ENCODE measurements around the gene GPD1. TPM values are rescaled to one million over a fixed set of nuclear protein-coding genes. Genes with fewer than 3 reads are reported as not detected.
A peak's percentile ranks its signal among the peaks of the same experiment; 100 is the strongest.

The GPD1 gene
- total and polyA plus RNA-seq, 9 of the 15 experiments (the other 6 are each of a cell fraction or from before 2014, with no cell fraction given) = 0.13 to 1.00 (median 0.55) TPM

DNA sequence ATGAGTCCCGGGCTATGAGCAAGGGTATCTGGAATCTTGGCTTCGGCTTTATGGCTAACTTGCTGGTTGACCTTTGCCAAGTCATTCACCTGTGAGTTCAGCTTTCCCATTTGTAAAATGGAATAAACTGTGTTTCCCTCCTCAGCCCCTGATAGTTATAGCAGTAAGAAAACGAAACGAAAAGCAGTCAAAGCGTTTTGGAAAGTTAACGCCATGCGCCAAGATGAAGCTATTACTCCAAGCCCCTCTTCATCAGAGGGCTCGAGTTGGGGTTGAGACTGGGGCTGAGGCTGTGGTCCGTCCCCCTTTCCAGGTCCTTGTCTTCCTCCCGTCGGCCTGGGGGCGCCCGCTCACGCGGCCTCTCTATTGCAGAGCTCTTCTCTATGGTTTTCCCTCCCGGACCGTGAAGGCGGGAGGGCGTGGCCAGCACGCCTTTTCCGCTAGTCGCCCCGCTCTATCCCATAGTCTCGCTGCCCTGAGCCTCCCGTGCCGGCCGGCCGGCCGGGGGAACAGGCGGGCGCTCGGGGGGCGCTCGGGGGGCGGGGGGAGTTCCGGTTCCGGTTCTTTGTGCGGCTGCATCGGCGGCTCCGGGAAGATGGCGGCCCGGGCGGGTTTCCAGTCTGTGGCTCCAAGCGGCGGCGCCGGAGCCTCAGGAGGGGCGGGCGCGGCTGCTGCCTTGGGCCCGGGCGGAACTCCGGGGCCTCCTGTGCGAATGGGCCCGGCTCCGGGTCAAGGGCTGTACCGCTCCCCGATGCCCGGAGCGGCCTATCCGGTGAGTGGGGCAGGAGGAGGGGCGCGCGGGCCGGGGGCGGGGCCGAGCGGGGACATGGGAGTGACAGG is 18.8 kb upstream of the GPD1 start, which contains the start of gene SMARCD1 (continued):
- TF ChIP-seq, protein P1, sequence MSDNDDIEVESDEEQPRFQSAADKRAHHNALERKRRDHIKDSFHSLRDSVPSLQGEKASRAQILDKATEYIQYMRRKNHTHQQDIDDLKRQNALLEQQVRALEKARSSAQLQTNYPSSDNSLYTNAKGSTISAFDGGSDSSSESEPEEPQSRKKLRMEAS (CRISPR knock-in tag; IDR thresholded peaks at IDR 0.05) = peak; percentile 44
- TF ChIP-seq HBP1 (CRISPR knock-in tag; IDR thresholded peaks at IDR 0.05) = no peak
- no peak for TF ChIP-seq EZH2 (IDR thresholded peaks at IDR 0.05; ENCODE audit: borderline replicate concordance, low read depth, low read length)
- TF ChIP-seq ZMIZ1 (IDR thresholded peaks at IDR 0.05; ENCODE audit: low read depth in 2 of 2, low read length in 2 of 2) = no peak
- peak; percentile 58 for TF ChIP-seq NR2C1 (IDR thresholded peaks at IDR 0.05)
- TF ChIP-seq NR2C1 (tag; IDR thresholded peaks at IDR 0.05) = 0 out of 2 replicates have a peak, but pooled peaks have one; percentile 23
- TF ChIP-seq GABPB1 (CRISPR knock-in tag; IDR thresholded peaks at IDR 0.05) = peak; percentile 72
- TF ChIP-seq SRSF3 (IDR thresholded peaks at IDR 0.05; ENCODE audit: insufficient read depth, low read length) = no peak
- TF ChIP-seq MEF2A (IDR thresholded peaks at IDR 0.05; ENCODE audit: control insufficient read depth, low read depth, low read length) = no peak
- peak in 1 of 2 experiments; percentile 60; a peak in 1 of 3 replicates for TF ChIP-seq CBX3 (IDR thresholded peaks at IDR 0.05; ENCODE audit: borderline replicate concordance in 1 of 2, low read length in 2 of 2)
- TF ChIP-seq ZNF830 (CRISPR knock-in tag; IDR thresholded peaks at IDR 0.05) = no peak
